Upper lobe of right lung (tissue), 1 donor: ENCODE data around the gene MEI4. TPM values are rescaled to one million over a fixed set of nuclear protein-coding genes. Genes with fewer than 3 reads are reported as not detected.

Experiments
- ATAC-seq: fragments of 200-7000 bp; cut with Tn5 transposase; one replicate; pipeline ENCODE4 v1.9.1; 2020; ENCODE audit warnings: mild to moderate bottlenecking, moderate library complexity
- DNase-seq: peaks from one replicate; pipeline ENCODE4 v3.0.0-alpha.2; 2020
- H3K27ac ChIP-seq: fragments of 200-600 bp; one replicate; pipeline ENCODE4 v1.8.0; 2022
- H3K27me3 ChIP-seq: fragments of 200-600 bp; one replicate; pipeline ENCODE4 v1.8.0; 2022; ENCODE audit warnings: mild to moderate bottlenecking
- H3K36me3 ChIP-seq: fragments of 200-600 bp; one replicate; pipeline ENCODE4 v1.8.0; 2022
- H3K4me1 ChIP-seq: fragments of 200-600 bp; one replicate; pipeline ENCODE4 v1.8.0; 2022
- H3K4me3 ChIP-seq: fragments of 200-600 bp; one replicate; pipeline ENCODE4 v1.8.0; 2022; ENCODE audit warnings: mild to moderate bottlenecking
- H3K9me3 ChIP-seq: fragments of 200-600 bp; one replicate; pipeline ENCODE4 v1.8.0; 2022
- intact Hi-C: fragments of 100-400 bp; cut with DNase I; formaldehyde crosslinking; loops from one replicate; pipeline ENCODE4 v1.11.0; 2022
- total RNA-seq: library from RNA; stranded (reverse); fragmentation: NEBNext Ultra II Directional; extraction: Animal tissue kit (Norgen Biotek cat#: 25700); gene quantifications from one replicate; pipeline ENCODE4 v1.2.1, GENCODE V29; 2021
- TF ChIP-seq, protein P1 (sequence below): fragments of 200-600 bp; IDR thresholded peaks from one replicate; pipeline ENCODE4 v1.8.0; 2022; ENCODE audit warnings: antibody characterized with exemption
- donor health status: DM: no; HTN: yes; CAD: no; lungs with severe emphysema.

The MEI4 gene
- total RNA-seq, 1 donor from 2014 or later = not detected

DNA sequence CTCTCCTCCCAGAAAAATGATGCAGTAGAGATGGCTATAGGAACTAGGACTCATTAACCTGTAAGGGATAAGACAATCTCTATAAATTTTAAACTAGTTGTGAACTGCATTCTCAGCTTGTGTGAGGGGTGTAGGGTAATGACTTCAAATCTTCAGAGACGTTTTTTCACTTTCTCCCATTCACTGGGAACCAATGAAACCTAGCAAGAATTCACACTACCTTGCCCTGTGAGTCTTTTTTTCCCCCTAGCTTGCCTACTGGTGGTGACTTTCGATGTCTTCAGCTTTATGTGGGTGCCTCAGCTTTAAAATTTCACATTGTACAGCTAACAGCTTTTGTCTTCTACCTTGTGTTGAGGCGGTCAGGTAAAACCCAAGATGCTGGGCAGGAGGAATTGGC, 192.0 kb downstream of the MEI4 start:
- H3K4me3 ChIP-seq = no peak overlapping the region
- H3K9me3 ChIP-seq = no peaks in the 10 kb centered on the region
- intact Hi-C loops = no loop called here
- ATAC-seq (no peak), DNase-seq (no peak)
- TF ChIP-seq, protein P1, sequence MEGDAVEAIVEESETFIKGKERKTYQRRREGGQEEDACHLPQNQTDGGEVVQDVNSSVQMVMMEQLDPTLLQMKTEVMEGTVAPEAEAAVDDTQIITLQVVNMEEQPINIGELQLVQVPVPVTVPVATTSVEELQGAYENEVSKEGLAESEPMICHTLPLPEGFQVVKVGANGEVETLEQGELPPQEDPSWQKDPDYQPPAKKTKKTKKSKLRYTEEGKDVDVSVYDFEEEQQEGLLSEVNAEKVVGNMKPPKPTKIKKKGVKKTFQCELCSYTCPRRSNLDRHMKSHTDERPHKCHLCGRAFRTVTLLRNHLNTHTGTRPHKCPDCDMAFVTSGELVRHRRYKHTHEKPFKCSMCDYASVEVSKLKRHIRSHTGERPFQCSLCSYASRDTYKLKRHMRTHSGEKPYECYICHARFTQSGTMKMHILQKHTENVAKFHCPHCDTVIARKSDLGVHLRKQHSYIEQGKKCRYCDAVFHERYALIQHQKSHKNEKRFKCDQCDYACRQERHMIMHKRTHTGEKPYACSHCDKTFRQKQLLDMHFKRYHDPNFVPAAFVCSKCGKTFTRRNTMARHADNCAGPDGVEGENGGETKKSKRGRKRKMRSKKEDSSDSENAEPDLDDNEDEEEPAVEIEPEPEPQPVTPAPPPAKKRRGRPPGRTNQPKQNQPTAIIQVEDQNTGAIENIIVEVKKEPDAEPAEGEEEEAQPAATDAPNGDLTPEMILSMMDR = no peak
- H3K36me3 ChIP-seq = no peaks in the 10 kb centered on the region
- H3K27ac ChIP-seq = no peak overlapping the region
- no peaks in the 10 kb centered on the region for H3K27me3 ChIP-seq
- no peaks in the 10 kb centered on the region for H3K4me1 ChIP-seq

DNA sequence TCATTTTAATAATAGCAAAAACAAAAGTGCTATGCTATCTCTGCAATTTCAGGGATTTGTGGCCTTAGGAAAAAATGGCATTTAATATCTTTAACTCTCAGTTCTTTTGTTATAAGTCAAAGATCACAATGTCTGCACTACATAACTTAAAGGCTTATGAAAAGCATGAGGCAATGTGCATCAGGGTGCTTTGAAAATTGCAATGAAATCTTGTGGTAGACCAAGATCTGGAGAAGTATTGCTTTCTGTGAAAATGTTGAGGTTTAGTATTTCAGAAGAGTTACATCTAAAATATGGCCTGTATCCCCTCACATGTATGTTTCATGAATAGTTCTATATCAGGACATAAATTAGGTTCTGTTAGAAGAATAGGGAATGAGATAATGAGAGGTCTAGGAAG, 200.6 kb downstream of the MEI4 start:
- TF ChIP-seq, protein P1 = no peak
- no peaks in the 10 kb centered on the region for H3K27me3 ChIP-seq
- no peaks in the 10 kb centered on the region for H3K36me3 ChIP-seq
- H3K4me3 ChIP-seq = no peak overlapping the region
- H3K27ac ChIP-seq = no peak overlapping the region
- H3K9me3 ChIP-seq = no peaks in the 10 kb centered on the region
- intact Hi-C loops = no loop called here
- no peaks in the 10 kb centered on the region for H3K4me1 ChIP-seq
- no peak for ATAC-seq
- DNase-seq = no peak

DNA sequence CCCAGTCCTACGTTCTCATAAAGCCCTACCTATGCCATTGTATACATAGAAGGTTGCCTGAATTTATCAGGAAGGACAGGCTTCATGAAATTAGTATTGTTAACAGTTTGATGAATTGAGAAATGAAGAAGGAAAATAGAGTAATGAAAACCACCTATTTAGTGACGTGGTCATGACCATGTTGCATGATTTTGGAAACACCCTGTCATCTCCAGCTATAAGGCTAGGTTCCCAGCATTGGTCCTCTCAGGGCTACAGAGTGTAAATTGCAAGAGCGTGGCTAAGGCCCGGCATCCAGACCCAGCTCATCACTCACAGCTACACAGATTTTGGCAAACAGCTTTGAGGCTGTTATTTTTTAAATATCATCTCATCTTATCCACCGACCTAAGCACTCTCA, 203.6 kb downstream of the MEI4 start:
- Histone ChIP-seq H3K27ac (no peak overlapping the region), H3K4me3 (no peak overlapping the region), H3K27me3 (no peaks in the 10 kb centered on the region), H3K9me3 (no peaks in the 10 kb centered on the region), H3K4me1 (no peaks in the 10 kb centered on the region), H3K36me3 (no peaks in the 10 kb centered on the region)
- TF ChIP-seq, protein P1 = no peak
- DNase-seq (no peak), ATAC-seq (no peak)
- intact Hi-C loops = no loop called here

DNA sequence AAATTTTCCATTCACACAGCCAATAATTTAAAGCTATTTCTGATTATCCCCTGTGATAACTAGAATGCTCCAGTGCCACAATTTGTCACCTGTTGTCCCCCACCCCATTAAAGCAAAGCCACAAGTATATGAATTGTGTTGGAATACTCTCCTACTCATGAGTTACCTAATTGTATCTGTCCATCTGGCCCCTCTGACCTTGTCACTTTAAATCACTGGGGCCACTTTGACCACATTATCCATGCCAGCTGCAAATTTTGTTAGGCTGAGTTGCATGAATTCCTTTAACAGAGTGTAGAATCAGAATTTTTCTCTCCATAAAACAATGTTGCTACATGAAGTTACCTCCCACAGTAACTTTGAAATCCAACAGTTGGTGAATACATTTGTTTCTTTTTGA, 204.6 kb downstream of the MEI4 start:
- H3K4me3 ChIP-seq = no peak overlapping the region

DNA sequence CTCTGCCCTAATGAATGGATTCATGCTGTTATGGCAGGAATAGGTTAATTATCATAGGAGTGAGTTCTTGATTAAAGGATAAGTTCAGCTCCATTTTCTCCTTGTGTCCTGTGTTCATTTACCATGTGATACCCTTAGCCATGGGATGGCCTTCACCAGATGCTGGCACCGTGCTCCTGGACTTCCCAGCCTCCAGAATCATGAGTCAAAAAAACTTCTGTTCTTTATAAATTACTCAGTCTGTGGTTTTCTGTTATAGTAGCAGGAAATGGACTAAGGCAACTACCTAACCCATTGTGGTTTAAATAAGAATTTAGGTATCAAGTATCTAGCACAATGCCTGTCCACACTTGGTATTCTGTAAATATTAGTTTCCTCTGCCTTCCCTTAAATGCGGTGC, 223.5 kb downstream of the MEI4 start:
- TF ChIP-seq, protein P1 = no peak
- no peaks in the 10 kb centered on the region for H3K27me3 ChIP-seq
- no peaks in the 10 kb centered on the region for H3K9me3 ChIP-seq
- H3K4me3 ChIP-seq = no peak overlapping the region
- H3K27ac ChIP-seq = no peak overlapping the region
- no peaks in the 10 kb centered on the region for H3K36me3 ChIP-seq
- no peak for DNase-seq
- intact Hi-C loops = no loop called here
- no peaks in the 10 kb centered on the region for H3K4me1 ChIP-seq
- ATAC-seq = no peak

More for the DNA sequence above, 204.6 kb downstream of the MEI4 start:
- Histone ChIP-seq H3K36me3 (no peaks in the 10 kb centered on the region), H3K27me3 (no peaks in the 10 kb centered on the region), H3K4me1 (no peaks in the 10 kb centered on the region), H3K27ac (no peak overlapping the region), H3K9me3 (no peaks in the 10 kb centered on the region)
- TF ChIP-seq, protein P1 = no peak
- DNase-seq = no peak
- intact Hi-C loops = no loop called here
- ATAC-seq = no peak

DNA sequence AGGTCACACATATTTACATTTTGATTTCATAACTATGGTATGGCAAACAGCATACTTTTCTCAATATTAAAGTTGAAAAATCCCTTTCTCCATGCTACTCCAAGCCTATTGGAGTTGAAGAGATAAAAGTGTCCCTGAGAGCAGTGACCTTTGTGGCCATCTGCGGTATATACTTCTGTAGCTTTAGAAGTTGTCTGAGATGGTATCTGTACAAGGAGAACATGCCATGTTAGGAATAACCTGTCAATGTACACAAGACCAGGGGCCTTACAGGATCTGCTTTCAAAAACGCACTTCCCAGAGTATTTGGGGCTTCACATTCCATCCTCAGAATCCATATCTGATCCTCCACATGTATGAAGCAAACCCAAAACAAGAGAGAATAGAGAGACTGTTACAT, 226.7 kb downstream of the MEI4 start:
- DNase-seq = no peak
- intact Hi-C loops = no loop called here
- Histone ChIP-seq H3K36me3 (no peaks in the 10 kb centered on the region), H3K27ac (no peak overlapping the region), H3K4me3 (no peak overlapping the region), H3K4me1 (no peaks in the 10 kb centered on the region), H3K9me3 (no peaks in the 10 kb centered on the region), H3K27me3 (no peaks in the 10 kb centered on the region)
- no peak for ATAC-seq
- TF ChIP-seq, protein P1 = no peak
